Measurements from ENCODE around the gene SLC35G3. TPM values are rescaled to one million over a fixed set of nuclear protein-coding genes. Genes with fewer than 3 reads are reported as not detected.
"Not testable (repeated sequence)": the region's sequence is repeated elsewhere in the genome, so short reads cannot be mapped to it uniquely, and the experiment has no call there.

Gene SLC35G3
- total and polyA plus RNA-seq, 5 donors from 2014 or later, result 0.08 to 0.19 (median 0.13) TPM; not detected in 1

DNA sequence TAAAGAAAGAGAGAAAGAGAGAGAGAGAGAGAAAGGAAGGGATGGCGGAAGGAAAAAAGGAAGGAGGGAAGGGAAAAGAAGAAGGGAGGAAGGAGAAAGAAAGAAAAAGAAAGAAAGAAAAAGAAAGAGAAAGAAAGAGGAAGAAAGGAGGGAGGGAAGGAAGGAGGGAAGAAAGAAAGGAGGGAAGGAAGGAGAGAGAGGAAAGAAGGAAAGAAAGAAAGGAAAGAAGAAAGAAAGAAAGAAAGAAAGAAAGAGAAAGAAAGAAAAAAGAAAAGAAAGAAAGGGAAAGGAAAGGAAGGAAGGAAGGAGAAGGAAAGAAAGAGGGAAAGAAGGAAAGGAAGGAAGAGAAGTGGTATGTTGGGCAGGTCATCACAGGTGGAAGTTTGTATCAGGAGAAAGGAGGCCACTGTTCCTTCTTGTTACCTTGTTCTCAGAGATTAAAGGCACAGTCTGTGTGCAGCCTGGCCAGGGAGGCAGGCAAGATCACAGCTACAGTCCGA, 19.3 kb downstream of the SLC35G3 start:
- H3K9me3 Mint-ChIP-seq, result peaks cover 0 to 5% (median 0%) of the 10 kb centered on the region in 7 donors
- DNase-seq, result no peak
- no peaks in the 10 kb centered on the region for H3K27me3 Mint-ChIP-seq
- ATAC-seq (ENCODE audit: low read depth in 2 of 2), result no peak
- H3K4me1 Mint-ChIP-seq, result peaks cover 19 to 83% (median 44%) of the 10 kb centered on the region in 4 donors
- Histone ChIP-seq H3K27ac (ENCODE audit: insufficient read depth, low read length, poor library complexity, severe bottlenecking) (no peak overlapping the region), H3K27me3 (ENCODE audit: control insufficient read depth, insufficient read depth, low read length) (no peaks in the 10 kb centered on the region), H3K9me3 (ENCODE audit: control insufficient read depth in 2 of 2, low read length in 2 of 2) (no peaks in the 10 kb centered on the region), H3K4me1 (ENCODE audit: control insufficient read depth, insufficient read depth, low read length, poor library complexity, severe bottlenecking) (peaks cover 37% of the 10 kb centered on the region), H3K36me3 (ENCODE audit: control insufficient read depth, insufficient read depth, low read length) (no peaks in the 10 kb centered on the region), H3K4me3 (ENCODE audit: low read depth, low read length) (no peak overlapping the region)
- H3K27ac Mint-ChIP-seq, result peak overlapping the region; percentile 77 to 90 (median 83)
- no peaks in the 10 kb centered on the region for H3K36me3 Mint-ChIP-seq
- peak overlapping the region in 3 of 4 donors; percentile 25 to 68 (median 55) for H3K4me3 Mint-ChIP-seq

GRCh38 chr17:35172321-35172720, 21.9 kb downstream of the SLC35G3 start:
- H3K4me1 ChIP-seq (ENCODE audit: control insufficient read depth, insufficient read depth, low read length, poor library complexity, severe bottlenecking), result peaks cover 30% of the 10 kb centered on the region
- not testable (repeated sequence) for H3K9me3 Mint-ChIP-seq; H3K9me3 ChIP-seq (ENCODE audit: control insufficient read depth in 2 of 2, low read length in 2 of 2); H3K36me3 ChIP-seq (ENCODE audit: control insufficient read depth, insufficient read depth, low read length); H3K27me3 Mint-ChIP-seq; DNase-seq; H3K4me3 ChIP-seq (ENCODE audit: low read depth, low read length); H3K27me3 ChIP-seq (ENCODE audit: control insufficient read depth, insufficient read depth, low read length); ATAC-seq (ENCODE audit: low read depth in 2 of 2); H3K36me3 Mint-ChIP-seq
- peak overlapping the region; percentile 55 for H3K27ac ChIP-seq (ENCODE audit: insufficient read depth, low read length, poor library complexity, severe bottlenecking)
- Mint-ChIP-seq H3K27ac (peak overlapping the region in 2 of 3 donors; percentile 56 to 96), H3K4me1 (peaks cover 10 to 60% (median 35%) of the 10 kb centered on the region in 4 donors), H3K4me3 (peak overlapping the region in 2 of 4 donors; percentile 11 to 83)

DNA sequence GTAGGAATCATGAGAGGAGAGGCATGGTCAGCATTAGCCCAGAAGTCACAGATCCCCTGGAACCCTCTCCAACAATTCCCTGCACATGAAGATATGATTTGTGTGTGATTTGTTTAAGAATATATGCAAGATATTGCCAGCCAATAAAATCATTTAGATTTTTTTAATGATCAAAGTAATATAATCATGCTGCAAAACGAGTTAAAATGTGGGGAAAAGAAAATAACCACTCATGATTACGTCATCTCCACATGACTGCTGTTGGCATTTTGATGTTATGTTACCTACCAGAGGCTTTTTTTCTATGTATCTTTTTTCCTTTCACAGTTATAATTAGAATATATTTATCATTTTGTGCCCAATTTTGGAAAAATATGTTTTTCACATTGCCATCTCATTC, 22.4 kb downstream of the SLC35G3 start:
- Mint-ChIP-seq H3K4me3 (peak overlapping the region; percentile 73 to 83 (median 80)), H3K36me3 (no peaks in the 10 kb centered on the region)

GRCh38 chr17:35170968-35171771, 23.0 kb downstream of the SLC35G3 start:
- H3K4me3 ChIP-seq (ENCODE audit: low read depth, low read length), result peak overlapping the region; percentile 82
- ATAC-seq (ENCODE audit: low read depth in 2 of 2) (peak; percentile 63 to 68), DNase-seq (peak; percentile 10 to 77 (median 74))
- Mint-ChIP-seq H3K27me3 (no peaks in the 10 kb centered on the region), H3K9me3 (peaks cover 0 to 3% (median 0%) of the 10 kb centered on the region in 7 donors), H3K4me3 (peak overlapping the region; percentile 73 to 83 (median 80)), H3K36me3 (no peaks in the 10 kb centered on the region), H3K4me1 (peaks cover 8 to 51% (median 28%) of the 10 kb centered on the region in 4 donors), H3K27ac (peak overlapping the region; percentile 86 to 96 (median 95))
- peak overlapping the region; percentile 55 for H3K27ac ChIP-seq (ENCODE audit: insufficient read depth, low read length, poor library complexity, severe bottlenecking)
- H3K36me3 ChIP-seq (ENCODE audit: control insufficient read depth, insufficient read depth, low read length), result no peaks in the 10 kb centered on the region
- peaks cover 18% of the 10 kb centered on the region for H3K4me1 ChIP-seq (ENCODE audit: control insufficient read depth, insufficient read depth, low read length, poor library complexity, severe bottlenecking)
- H3K9me3 ChIP-seq (ENCODE audit: control insufficient read depth in 2 of 2, low read length in 2 of 2), result no peaks in the 10 kb centered on the region
- no peaks in the 10 kb centered on the region for H3K27me3 ChIP-seq (ENCODE audit: control insufficient read depth, insufficient read depth, low read length)

More for the DNA sequence above, 22.4 kb downstream of the SLC35G3 start:
- Mint-ChIP-seq H3K9me3 (peaks cover 0 to 3% (median 0%) of the 10 kb centered on the region in 7 donors), H3K27ac (peak overlapping the region; percentile 86 to 96 (median 95)), H3K27me3 (no peaks in the 10 kb centered on the region), H3K4me1 (peaks cover 8 to 56% (median 32%) of the 10 kb centered on the region in 4 donors)
- ATAC-seq (ENCODE audit: low read depth in 2 of 2) (peak; percentile 38 to 51), DNase-seq (peak; percentile 10 to 70 (median 65))
- Histone ChIP-seq H3K27me3 (ENCODE audit: control insufficient read depth, insufficient read depth, low read length) (no peaks in the 10 kb centered on the region), H3K4me1 (ENCODE audit: control insufficient read depth, insufficient read depth, low read length, poor library complexity, severe bottlenecking) (peaks cover 25% of the 10 kb centered on the region), H3K4me3 (ENCODE audit: low read depth, low read length) (peak overlapping the region; percentile 82), H3K36me3 (ENCODE audit: control insufficient read depth, insufficient read depth, low read length) (no peaks in the 10 kb centered on the region), H3K9me3 (ENCODE audit: control insufficient read depth in 2 of 2, low read length in 2 of 2) (no peaks in the 10 kb centered on the region), H3K27ac (ENCODE audit: insufficient read depth, low read length, poor library complexity, severe bottlenecking) (peak overlapping the region; percentile 55)

DNA sequence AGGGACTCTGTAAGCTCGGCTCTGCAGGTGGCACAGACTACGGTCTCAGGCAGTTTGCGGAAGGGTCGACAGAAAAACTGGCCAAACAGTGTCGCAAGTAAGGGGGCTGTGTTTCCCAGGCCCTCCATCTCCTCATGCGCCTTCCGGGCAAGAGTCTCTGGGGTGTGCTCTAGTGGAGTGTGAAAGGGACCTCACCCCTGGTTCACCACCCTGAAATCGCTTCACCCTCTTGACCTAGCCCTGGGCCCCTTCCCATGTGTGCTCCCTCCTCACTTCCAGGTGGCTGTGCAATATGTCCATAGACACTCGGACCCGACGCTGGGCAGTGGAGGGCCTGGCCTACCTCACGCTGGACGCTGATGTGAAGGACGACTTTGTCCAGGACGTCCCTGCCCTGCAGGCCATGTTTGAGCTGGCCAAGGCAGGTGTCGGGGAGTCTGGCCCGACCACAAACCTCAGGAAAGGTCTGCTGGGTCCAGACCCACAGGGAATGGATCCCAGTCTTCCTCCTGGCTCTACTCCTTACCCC, 24.3 kb downstream of the SLC35G3 start:
- ATAC-seq (ENCODE audit: low read depth in 2 of 2) (no peak), DNase-seq (no peak)
- Histone ChIP-seq H3K4me1 (ENCODE audit: control insufficient read depth, insufficient read depth, low read length, poor library complexity, severe bottlenecking) (peaks cover 17% of the 10 kb centered on the region), H3K4me3 (ENCODE audit: low read depth, low read length) (no peak overlapping the region), H3K9me3 (ENCODE audit: control insufficient read depth in 2 of 2, low read length in 2 of 2) (no peaks in the 10 kb centered on the region), H3K27me3 (ENCODE audit: control insufficient read depth, insufficient read depth, low read length) (no peaks in the 10 kb centered on the region), H3K27ac (ENCODE audit: insufficient read depth, low read length, poor library complexity, severe bottlenecking) (no peak overlapping the region), H3K36me3 (ENCODE audit: control insufficient read depth, insufficient read depth, low read length) (no peaks in the 10 kb centered on the region)
- Mint-ChIP-seq H3K27ac (no peak overlapping the region), H3K27me3 (no peaks in the 10 kb centered on the region), H3K4me1 (peaks cover 8 to 45% (median 22%) of the 10 kb centered on the region in 4 donors), H3K36me3 (no peaks in the 10 kb centered on the region), H3K4me3 (no peak overlapping the region), H3K9me3 (peaks cover 0 to 1% (median 0%) of the 10 kb centered on the region in 7 donors)

DNA sequence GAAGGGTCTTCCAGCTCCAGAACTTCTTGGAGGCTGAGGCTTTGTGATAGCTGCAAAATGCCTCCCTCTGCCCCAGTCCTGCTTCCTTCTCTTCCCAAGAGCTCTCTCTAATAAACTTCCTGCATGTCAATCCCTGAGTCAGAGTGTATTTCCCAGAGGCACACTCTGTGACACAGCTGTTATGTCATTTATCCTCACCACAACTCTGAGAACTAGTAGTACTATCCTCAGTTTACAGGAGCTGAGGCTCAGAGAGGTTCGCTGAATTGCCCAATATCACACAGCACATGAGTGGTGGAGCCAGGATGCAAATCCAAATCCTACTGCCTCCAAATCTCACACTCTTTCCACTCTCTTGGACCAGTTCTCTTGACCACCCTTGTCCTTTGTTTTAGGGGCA, 26.5 kb downstream of the SLC35G3 start:
- H3K9me3 Mint-ChIP-seq, result no peaks in the 10 kb centered on the region
- no peaks in the 10 kb centered on the region for H3K36me3 Mint-ChIP-seq
- H3K27me3 Mint-ChIP-seq, result no peaks in the 10 kb centered on the region
- Histone ChIP-seq H3K27me3 (ENCODE audit: control insufficient read depth, insufficient read depth, low read length) (no peaks in the 10 kb centered on the region), H3K36me3 (ENCODE audit: control insufficient read depth, insufficient read depth, low read length) (no peaks in the 10 kb centered on the region), H3K4me3 (ENCODE audit: low read depth, low read length) (no peak overlapping the region), H3K27ac (ENCODE audit: insufficient read depth, low read length, poor library complexity, severe bottlenecking) (no peak overlapping the region), H3K9me3 (ENCODE audit: control insufficient read depth in 2 of 2, low read length in 2 of 2) (no peaks in the 10 kb centered on the region), H3K4me1 (ENCODE audit: control insufficient read depth, insufficient read depth, low read length, poor library complexity, severe bottlenecking) (peaks cover 16% of the 10 kb centered on the region)
- peak overlapping the region in 2 of 3 donors; percentile 15 to 44 for H3K27ac Mint-ChIP-seq
- H3K4me3 Mint-ChIP-seq, result no peak overlapping the region
- no peak for ATAC-seq (ENCODE audit: low read depth in 2 of 2)
- peaks cover 8 to 41% (median 22%) of the 10 kb centered on the region in 4 donors for H3K4me1 Mint-ChIP-seq
- DNase-seq, result no peak

DNA sequence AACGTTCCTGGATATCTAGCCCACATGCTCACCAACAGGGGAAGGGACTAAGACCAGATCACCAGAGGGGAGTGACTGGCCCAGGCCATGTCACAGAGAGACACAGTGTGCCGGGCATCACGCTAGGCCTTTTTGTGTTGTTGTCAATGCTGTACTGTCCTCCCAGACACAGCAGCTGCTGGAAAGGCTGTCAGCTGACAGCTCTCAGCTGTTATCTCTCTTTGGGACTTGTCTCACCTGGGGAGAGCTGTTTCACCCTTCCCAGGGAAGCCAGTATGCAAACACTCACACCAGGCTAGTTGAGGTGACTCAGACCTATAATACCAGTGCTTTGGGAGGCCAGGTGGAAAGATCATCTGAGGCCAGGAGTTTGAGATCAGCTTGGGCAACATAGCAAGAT, 27.1 kb downstream of the SLC35G3 start:
- Histone ChIP-seq H3K27me3 (ENCODE audit: control insufficient read depth, insufficient read depth, low read length) (no peaks in the 10 kb centered on the region), H3K4me3 (ENCODE audit: low read depth, low read length) (no peak overlapping the region), H3K27ac (ENCODE audit: insufficient read depth, low read length, poor library complexity, severe bottlenecking) (no peak overlapping the region), H3K9me3 (ENCODE audit: control insufficient read depth in 2 of 2, low read length in 2 of 2) (no peaks in the 10 kb centered on the region), H3K36me3 (ENCODE audit: control insufficient read depth, insufficient read depth, low read length) (no peaks in the 10 kb centered on the region), H3K4me1 (ENCODE audit: control insufficient read depth, insufficient read depth, low read length, poor library complexity, severe bottlenecking) (peaks cover 16% of the 10 kb centered on the region)
- Mint-ChIP-seq H3K9me3 (no peaks in the 10 kb centered on the region), H3K27ac (peak overlapping the region in 1 of 3 donors; percentile 72), H3K4me3 (no peak overlapping the region), H3K27me3 (no peaks in the 10 kb centered on the region), H3K4me1 (peaks cover 9 to 41% (median 20%) of the 10 kb centered on the region in 4 donors), H3K36me3 (no peaks in the 10 kb centered on the region)
- ATAC-seq (ENCODE audit: low read depth in 2 of 2), result no peak
- no peak for DNase-seq
